ENCODE measurements around the gene CHRNA10. TPM values are rescaled to one million over a fixed set of nuclear protein-coding genes. Genes with fewer than 3 reads are reported as not detected.

CHRNA10 gene
- total RNA-seq, 1 experiment from 2014 or later = 1.7 TPM

DNA sequence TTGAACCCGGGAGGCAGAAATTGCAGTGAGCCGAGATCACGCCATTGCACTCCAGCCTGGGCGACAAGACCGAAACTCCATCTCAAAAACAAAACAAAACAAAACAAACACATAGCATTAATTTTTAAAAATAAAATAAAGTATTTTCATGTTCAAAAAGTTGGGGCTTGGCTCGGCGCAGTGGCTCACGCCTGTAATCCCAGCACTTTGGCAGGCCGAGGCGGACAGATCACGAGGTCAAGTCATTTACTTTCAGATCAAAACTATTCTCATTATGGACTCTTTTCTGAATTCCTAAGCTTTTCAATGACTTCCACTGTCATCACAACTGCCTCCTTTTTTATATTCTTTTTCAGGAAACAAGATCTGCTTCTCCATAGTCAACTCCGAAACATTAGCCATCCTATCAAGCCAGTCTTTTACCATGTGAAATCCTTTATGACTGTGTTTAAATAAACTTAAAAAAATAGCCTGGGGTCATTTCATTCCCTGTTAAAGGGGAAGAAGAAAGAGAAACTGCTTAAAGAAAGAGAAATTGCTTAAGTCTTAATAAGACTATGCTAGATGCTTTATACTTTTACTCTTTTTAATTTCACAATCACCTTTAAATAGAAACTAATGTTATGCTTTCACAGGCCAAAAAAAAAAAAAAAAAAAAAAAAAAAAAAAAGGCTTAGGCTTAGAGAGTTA is 13.1 kb upstream of the CHRNA10 start:
- Mint-ChIP-seq H3K9me3 (no peaks in the 10 kb centered on the region), H3K27me3 (ENCODE audit: low read depth) (no peaks in the 10 kb centered on the region), H3K4me3 (no peak overlapping the region), H3K27ac (no peak overlapping the region), H3K4me1 (no peaks in the 10 kb centered on the region), H3K36me3 (peaks cover 75% of the 10 kb centered on the region)
- DNase-seq (ENCODE audit: low spot score) (no peak), ATAC-seq (no peak)
- POLR2A ChIA-PET = no interaction called here
- TF ChIP-seq NFE2L1 (CRISPR knock-in tag; IDR thresholded peaks at IDR 0.05) = no peak
- TF ChIP-seq, protein P1, sequence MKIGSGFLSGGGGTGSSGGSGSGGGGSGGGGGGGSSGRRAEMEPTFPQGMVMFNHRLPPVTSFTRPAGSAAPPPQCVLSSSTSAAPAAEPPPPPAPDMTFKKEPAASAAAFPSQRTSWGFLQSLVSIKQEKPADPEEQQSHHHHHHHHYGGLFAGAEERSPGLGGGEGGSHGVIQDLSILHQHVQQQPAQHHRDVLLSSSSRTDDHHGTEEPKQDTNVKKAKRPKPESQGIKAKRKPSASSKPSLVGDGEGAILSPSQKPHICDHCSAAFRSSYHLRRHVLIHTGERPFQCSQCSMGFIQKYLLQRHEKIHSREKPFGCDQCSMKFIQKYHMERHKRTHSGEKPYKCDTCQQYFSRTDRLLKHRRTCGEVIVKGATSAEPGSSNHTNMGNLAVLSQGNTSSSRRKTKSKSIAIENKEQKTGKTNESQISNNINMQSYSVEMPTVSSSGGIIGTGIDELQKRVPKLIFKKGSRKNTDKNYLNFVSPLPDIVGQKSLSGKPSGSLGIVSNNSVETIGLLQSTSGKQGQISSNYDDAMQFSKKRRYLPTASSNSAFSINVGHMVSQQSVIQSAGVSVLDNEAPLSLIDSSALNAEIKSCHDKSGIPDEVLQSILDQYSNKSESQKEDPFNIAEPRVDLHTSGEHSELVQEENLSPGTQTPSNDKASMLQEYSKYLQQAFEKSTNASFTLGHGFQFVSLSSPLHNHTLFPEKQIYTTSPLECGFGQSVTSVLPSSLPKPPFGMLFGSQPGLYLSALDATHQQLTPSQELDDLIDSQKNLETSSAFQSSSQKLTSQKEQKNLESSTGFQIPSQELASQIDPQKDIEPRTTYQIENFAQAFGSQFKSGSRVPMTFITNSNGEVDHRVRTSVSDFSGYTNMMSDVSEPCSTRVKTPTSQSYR (CRISPR knock-in tag; IDR thresholded peaks at IDR 0.05) = no peak
- no peak for TF ChIP-seq NFATC4 (CRISPR knock-in tag; IDR thresholded peaks at IDR 0.05)
- TF ChIP-seq, protein P2, sequence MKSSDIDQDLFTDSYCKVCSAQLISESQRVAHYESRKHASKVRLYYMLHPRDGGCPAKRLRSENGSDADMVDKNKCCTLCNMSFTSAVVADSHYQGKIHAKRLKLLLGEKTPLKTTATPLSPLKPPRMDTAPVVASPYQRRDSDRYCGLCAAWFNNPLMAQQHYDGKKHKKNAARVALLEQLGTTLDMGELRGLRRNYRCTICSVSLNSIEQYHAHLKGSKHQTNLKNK (CRISPR knock-in tag; IDR thresholded peaks at IDR 0.05) = no peak
- TF ChIP-seq GRHL2 (CRISPR knock-in tag; IDR thresholded peaks at IDR 0.05; ENCODE audit: insufficient replicate concordance, severe bottlenecking) = no peak
- no peak for TF ChIP-seq FOXP1 (CRISPR knock-in tag; IDR thresholded peaks at IDR 0.05; ENCODE audit: borderline replicate concordance)
- TF ChIP-seq NFYB (CRISPR knock-in tag; conservative IDR thresholded peaks at IDR 0.05; ENCODE audit: low read depth) = no peak
- CTCF ChIA-PET = no interaction called here

DNA sequence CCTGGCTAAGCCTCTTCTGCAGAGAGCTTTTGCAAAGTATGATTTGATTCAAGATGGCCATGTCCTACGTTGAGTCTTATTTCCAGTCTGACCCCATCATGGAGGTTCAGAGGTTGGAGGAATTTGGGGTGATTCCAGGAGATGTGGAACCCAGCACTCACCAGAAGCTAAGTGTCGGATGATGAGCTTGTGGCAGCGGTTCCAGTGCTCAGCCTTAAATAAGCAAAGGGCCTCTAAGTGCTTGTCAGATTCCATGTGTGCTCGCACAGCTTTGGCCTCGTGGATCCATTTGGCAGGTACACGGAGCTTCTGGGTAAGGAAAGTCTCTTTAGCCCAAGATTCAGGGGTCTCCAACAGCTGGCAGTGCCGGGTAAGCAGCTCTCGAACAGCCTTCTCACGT is 11.9 kb upstream of the CHRNA10 start:
- ATAC-seq = no peak
- CTCF ChIA-PET = interaction anchor here (0.7 to 1.2 kb wide), 4 partner anchors 10 to 172 kb away, joined by 3 to 4 read pairs (median 4); partner anchors contain the start of gene STIM1
- no peak overlapping the region for H3K4me3 Mint-ChIP-seq
- H3K36me3 Mint-ChIP-seq = peaks cover 82% of the 10 kb centered on the region
- POLR2A ChIA-PET = interaction anchor here (0.6 kb wide), 1 partner anchor 19 kb away, joined by 10 read pairs; no protein-coding TSS in a partner anchor
- H3K4me1 Mint-ChIP-seq = no peaks in the 10 kb centered on the region
- no peak for DNase-seq (ENCODE audit: low spot score)
- no peaks in the 10 kb centered on the region for H3K27me3 Mint-ChIP-seq (ENCODE audit: low read depth)
- no peak overlapping the region for H3K27ac Mint-ChIP-seq
- no peaks in the 10 kb centered on the region for H3K9me3 Mint-ChIP-seq
- TF ChIP-seq ZNF671 (CRISPR knock-in tag; IDR thresholded peaks at IDR 0.05) (no peak), ETV6 (CRISPR knock-in tag; IDR thresholded peaks at IDR 0.05) (no peak), SOX15 (CRISPR knock-in tag; IDR thresholded peaks at IDR 0.05) (no peak), SMAD4 (CRISPR knock-in tag; IDR thresholded peaks at IDR 0.05) (no peak), TEAD1 (CRISPR knock-in tag; IDR thresholded peaks at IDR 0.05) (no peak)
- TF ChIP-seq, protein P2 (CRISPR knock-in tag; IDR thresholded peaks at IDR 0.05) = no peak

DNA sequence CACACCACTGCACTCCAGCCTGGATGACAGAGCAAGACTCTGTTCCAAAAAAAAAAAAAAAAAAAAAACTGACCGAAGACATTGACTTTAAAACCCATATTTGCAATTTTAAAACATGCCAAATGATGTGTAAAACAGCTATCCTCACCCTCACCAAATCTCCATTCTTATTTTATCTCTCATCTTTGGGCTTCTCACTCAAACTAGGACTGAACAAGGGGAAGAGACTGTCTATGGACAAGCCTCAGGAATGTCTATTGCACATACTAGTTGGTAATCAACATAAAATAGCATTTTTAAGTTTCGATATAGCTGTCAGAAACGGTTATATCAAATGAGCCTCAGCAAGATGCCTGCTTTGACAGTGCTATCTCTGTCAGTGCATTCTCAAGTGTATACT is 7.9 kb upstream of the CHRNA10 start:
- Mint-ChIP-seq H3K4me3 (no peak overlapping the region), H3K4me1 (no peaks in the 10 kb centered on the region), H3K9me3 (no peaks in the 10 kb centered on the region), H3K36me3 (peaks cover 81% of the 10 kb centered on the region), H3K27ac (no peak overlapping the region), H3K27me3 (ENCODE audit: low read depth) (no peaks in the 10 kb centered on the region)
- no peak for DNase-seq (ENCODE audit: low spot score)
- TF ChIP-seq ZBTB21 (CRISPR knock-in tag; IDR thresholded peaks at IDR 0.05; ENCODE audit: borderline replicate concordance) (no peak), CREM (CRISPR knock-in tag; IDR thresholded peaks at IDR 0.05) (no peak), ZNF671 (CRISPR knock-in tag; IDR thresholded peaks at IDR 0.05) (no peak), JUN (CRISPR knock-in tag; IDR thresholded peaks at IDR 0.05) (no peak), CREB1 (CRISPR knock-in tag; IDR thresholded peaks at IDR 0.05) (no peak)
- TF ChIP-seq, protein P3, sequence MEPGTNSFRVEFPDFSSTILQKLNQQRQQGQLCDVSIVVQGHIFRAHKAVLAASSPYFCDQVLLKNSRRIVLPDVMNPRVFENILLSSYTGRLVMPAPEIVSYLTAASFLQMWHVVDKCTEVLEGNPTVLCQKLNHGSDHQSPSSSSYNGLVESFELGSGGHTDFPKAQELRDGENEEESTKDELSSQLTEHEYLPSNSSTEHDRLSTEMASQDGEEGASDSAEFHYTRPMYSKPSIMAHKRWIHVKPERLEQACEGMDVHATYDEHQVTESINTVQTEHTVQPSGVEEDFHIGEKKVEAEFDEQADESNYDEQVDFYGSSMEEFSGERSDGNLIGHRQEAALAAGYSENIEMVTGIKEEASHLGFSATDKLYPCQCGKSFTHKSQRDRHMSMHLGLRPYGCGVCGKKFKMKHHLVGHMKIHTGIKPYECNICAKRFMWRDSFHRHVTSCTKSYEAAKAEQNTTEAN (CRISPR knock-in tag; IDR thresholded peaks at IDR 0.05) = no peak
- TF ChIP-seq, protein P4, sequence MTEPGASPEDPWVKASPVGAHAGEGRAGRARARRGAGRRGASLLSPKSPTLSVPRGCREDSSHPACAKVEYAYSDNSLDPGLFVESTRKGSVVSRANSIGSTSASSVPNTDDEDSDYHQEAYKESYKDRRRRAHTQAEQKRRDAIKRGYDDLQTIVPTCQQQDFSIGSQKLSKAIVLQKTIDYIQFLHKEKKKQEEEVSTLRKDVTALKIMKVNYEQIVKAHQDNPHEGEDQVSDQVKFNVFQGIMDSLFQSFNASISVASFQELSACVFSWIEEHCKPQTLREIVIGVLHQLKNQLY (CRISPR knock-in tag; IDR thresholded peaks at IDR 0.05) = no peak
- TF ChIP-seq, protein P5, sequence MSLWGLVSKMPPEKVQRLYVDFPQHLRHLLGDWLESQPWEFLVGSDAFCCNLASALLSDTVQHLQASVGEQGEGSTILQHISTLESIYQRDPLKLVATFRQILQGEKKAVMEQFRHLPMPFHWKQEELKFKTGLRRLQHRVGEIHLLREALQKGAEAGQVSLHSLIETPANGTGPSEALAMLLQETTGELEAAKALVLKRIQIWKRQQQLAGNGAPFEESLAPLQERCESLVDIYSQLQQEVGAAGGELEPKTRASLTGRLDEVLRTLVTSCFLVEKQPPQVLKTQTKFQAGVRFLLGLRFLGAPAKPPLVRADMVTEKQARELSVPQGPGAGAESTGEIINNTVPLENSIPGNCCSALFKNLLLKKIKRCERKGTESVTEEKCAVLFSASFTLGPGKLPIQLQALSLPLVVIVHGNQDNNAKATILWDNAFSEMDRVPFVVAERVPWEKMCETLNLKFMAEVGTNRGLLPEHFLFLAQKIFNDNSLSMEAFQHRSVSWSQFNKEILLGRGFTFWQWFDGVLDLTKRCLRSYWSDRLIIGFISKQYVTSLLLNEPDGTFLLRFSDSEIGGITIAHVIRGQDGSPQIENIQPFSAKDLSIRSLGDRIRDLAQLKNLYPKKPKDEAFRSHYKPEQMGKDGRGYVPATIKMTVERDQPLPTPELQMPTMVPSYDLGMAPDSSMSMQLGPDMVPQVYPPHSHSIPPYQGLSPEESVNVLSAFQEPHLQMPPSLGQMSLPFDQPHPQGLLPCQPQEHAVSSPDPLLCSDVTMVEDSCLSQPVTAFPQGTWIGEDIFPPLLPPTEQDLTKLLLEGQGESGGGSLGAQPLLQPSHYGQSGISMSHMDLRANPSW (CRISPR knock-in tag; conservative IDR thresholded peaks at IDR 0.05; ENCODE audit: low read depth) = no peak
- TF ChIP-seq, protein P6, sequence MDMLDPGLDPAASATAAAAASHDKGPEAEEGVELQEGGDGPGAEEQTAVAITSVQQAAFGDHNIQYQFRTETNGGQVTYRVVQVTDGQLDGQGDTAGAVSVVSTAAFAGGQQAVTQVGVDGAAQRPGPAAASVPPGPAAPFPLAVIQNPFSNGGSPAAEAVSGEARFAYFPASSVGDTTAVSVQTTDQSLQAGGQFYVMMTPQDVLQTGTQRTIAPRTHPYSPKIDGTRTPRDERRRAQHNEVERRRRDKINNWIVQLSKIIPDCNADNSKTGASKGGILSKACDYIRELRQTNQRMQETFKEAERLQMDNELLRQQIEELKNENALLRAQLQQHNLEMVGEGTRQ (CRISPR knock-in tag; IDR thresholded peaks at IDR 0.05) = no peak
- CTCF ChIA-PET = interaction anchor here (0.7 kb wide), 1 partner anchor 11 kb away, joined by 6 read pairs; no protein-coding TSS in a partner anchor
- no peak for ATAC-seq
- POLR2A ChIA-PET = no interaction called here
